Measurements from ENCODE around the gene GRIN2A. TPM values are rescaled to one million over a fixed set of nuclear protein-coding genes. Genes with fewer than 3 reads are reported as not detected.

GRIN2A gene
- polyA plus RNA-seq, 1 donor (not counting 4 experiments of a cell fraction or from before 2014, with no cell fraction given), result 0.01 TPM

DNA sequence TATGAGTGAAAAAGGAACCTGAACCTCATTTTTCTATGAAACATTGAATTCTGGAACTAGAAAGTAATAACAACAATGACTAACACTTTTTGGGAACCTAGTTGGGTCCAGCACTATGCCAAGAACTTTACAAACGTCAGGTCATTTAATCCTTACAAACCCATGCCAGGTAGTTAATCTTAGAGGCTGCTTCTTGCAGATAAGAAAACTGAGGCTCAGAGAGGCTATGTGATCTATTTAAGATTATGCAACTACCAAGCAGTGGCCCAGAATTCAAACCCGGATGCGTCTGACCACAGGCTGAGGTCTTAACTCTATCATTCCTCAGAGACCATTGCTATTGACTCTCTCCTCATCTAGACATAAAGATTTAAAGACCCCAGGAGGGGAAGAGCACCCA is 358.7 kb downstream of the GRIN2A start:
- no peak for TF ChIP-seq EZH2 (IDR thresholded peaks at IDR 0.05; ENCODE audit: low read length)
- TF ChIP-seq, protein P1, sequence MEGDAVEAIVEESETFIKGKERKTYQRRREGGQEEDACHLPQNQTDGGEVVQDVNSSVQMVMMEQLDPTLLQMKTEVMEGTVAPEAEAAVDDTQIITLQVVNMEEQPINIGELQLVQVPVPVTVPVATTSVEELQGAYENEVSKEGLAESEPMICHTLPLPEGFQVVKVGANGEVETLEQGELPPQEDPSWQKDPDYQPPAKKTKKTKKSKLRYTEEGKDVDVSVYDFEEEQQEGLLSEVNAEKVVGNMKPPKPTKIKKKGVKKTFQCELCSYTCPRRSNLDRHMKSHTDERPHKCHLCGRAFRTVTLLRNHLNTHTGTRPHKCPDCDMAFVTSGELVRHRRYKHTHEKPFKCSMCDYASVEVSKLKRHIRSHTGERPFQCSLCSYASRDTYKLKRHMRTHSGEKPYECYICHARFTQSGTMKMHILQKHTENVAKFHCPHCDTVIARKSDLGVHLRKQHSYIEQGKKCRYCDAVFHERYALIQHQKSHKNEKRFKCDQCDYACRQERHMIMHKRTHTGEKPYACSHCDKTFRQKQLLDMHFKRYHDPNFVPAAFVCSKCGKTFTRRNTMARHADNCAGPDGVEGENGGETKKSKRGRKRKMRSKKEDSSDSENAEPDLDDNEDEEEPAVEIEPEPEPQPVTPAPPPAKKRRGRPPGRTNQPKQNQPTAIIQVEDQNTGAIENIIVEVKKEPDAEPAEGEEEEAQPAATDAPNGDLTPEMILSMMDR (optimal IDR thresholded peaks at IDR 0.05 in 1 of 3, IDR thresholded peaks at IDR 0.05 in 1 of 3, conservative IDR thresholded peaks at IDR 0.05 in 1 of 3; ENCODE audit: extremely low read depth in 1 of 3, insufficient read depth in 2 of 3, low read length in 3 of 3), result no peak
- H3K79me2 ChIP-seq (ENCODE audit: control insufficient read depth, insufficient read depth, low read length), result no peaks in the 10 kb centered on the region
- no peaks in the 10 kb centered on the region for H3K9me1 ChIP-seq (ENCODE audit: control insufficient read depth, extremely low read depth, insufficient read depth, low read length)
- H3K27ac ChIP-seq (ENCODE audit: control insufficient read depth, insufficient read depth, low read length), result no peak overlapping the region
- H3K36me3 ChIP-seq (ENCODE audit: control insufficient read depth in 2 of 2, extremely low read depth in 1 of 2, insufficient read depth in 2 of 2, low read length in 2 of 2), result no peaks in the 10 kb centered on the region
- no peaks in the 10 kb centered on the region for H3K4me1 ChIP-seq (ENCODE audit: control insufficient read depth, extremely low read depth, insufficient read depth, low read length)
- no peak overlapping the region for H2AFZ ChIP-seq (ENCODE audit: control insufficient read depth, low read length)
- no peak for DNase-seq (ENCODE audit: low read depth, low spot score)
- dilution Hi-C loops (cut with MboI; ENCODE audit: extremely low pct_ligation_motif_present, low sequenced_read_pairs), result no loop called here
- FAIRE-seq, result no peak
- H3K9ac ChIP-seq (ENCODE audit: control insufficient read depth, extremely low read depth, insufficient read depth, low read length), result no peak overlapping the region
- no peaks in the 10 kb centered on the region for H4K20me1 ChIP-seq (ENCODE audit: control insufficient read depth, extremely low read depth, insufficient read depth, low read length)
- H3K27me3 ChIP-seq (ENCODE audit: control insufficient read depth, extremely low read depth, insufficient read depth, low read length), result no peaks in the 10 kb centered on the region
- H3K4me3 ChIP-seq (ENCODE audit: control insufficient read depth in 2 of 3, extremely low read depth in 1 of 3, insufficient read depth in 2 of 3, low read depth in 1 of 3, low read length in 3 of 3), result no peak overlapping the region
- no peaks in the 10 kb centered on the region for H3K9me3 ChIP-seq (ENCODE audit: control insufficient read depth, low read depth, low read length)
- no peak overlapping the region for H3K4me2 ChIP-seq (ENCODE audit: control insufficient read depth, extremely low read depth, insufficient read depth, low read depth, low read length)

DNA sequence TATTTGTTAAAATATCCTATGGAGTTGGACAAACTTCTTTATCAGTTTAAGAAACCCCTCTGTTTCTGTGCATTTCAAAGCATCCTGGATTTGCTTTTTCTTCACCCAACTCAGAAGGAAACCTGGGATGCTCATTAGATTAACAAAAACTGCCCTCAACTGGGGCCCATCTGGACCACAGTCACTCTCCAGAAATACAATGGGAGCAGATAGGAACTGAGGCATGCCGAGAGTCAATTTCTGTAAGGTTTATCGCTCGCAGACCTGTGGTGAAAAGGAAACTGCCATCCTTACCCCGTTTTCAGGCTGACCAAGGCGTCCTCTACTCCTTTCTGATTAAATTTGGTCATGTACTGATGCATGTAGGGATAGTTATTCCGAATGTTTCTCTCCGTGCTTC is 360.3 kb downstream of the GRIN2A start:
- Histone ChIP-seq H3K4me1 (ENCODE audit: control insufficient read depth, extremely low read depth, insufficient read depth, low read length) (no peaks in the 10 kb centered on the region), H3K36me3 (ENCODE audit: control insufficient read depth in 2 of 2, extremely low read depth in 1 of 2, insufficient read depth in 2 of 2, low read length in 2 of 2) (no peaks in the 10 kb centered on the region), H3K79me2 (ENCODE audit: control insufficient read depth, insufficient read depth, low read length) (no peaks in the 10 kb centered on the region), H3K4me3 (ENCODE audit: control insufficient read depth in 2 of 3, extremely low read depth in 1 of 3, insufficient read depth in 2 of 3, low read depth in 1 of 3, low read length in 3 of 3) (no peak overlapping the region), H2AFZ (ENCODE audit: control insufficient read depth, low read length) (no peak overlapping the region), H3K9ac (ENCODE audit: control insufficient read depth, extremely low read depth, insufficient read depth, low read length) (no peak overlapping the region), H4K20me1 (ENCODE audit: control insufficient read depth, extremely low read depth, insufficient read depth, low read length) (no peaks in the 10 kb centered on the region), H3K4me2 (ENCODE audit: control insufficient read depth, extremely low read depth, insufficient read depth, low read depth, low read length) (no peak overlapping the region), H3K27ac (ENCODE audit: control insufficient read depth, insufficient read depth, low read length) (no peak overlapping the region), H3K9me1 (ENCODE audit: control insufficient read depth, extremely low read depth, insufficient read depth, low read length) (no peaks in the 10 kb centered on the region), H3K27me3 (ENCODE audit: control insufficient read depth, extremely low read depth, insufficient read depth, low read length) (no peaks in the 10 kb centered on the region), H3K9me3 (ENCODE audit: control insufficient read depth, low read depth, low read length) (no peaks in the 10 kb centered on the region)
- dilution Hi-C loops (cut with MboI; ENCODE audit: extremely low pct_ligation_motif_present, low sequenced_read_pairs), result no loop called here
- FAIRE-seq, result no peak
- DNase-seq (ENCODE audit: low read depth, low spot score), result no peak
- TF ChIP-seq EZH2 (IDR thresholded peaks at IDR 0.05; ENCODE audit: low read length), result no peak
- TF ChIP-seq, protein P1 (optimal IDR thresholded peaks at IDR 0.05 in 1 of 3, IDR thresholded peaks at IDR 0.05 in 1 of 3, conservative IDR thresholded peaks at IDR 0.05 in 1 of 3; ENCODE audit: extremely low read depth in 1 of 3, insufficient read depth in 2 of 3, low read length in 3 of 3), result no peak

Data from keratinocyte (primary cell).